ENCODE results near the gene AIDA. TPM values are rescaled to one million over a fixed set of nuclear protein-coding genes. Genes with fewer than 3 reads are reported as not detected.

The AIDA gene
- total RNA-seq, 1 experiment from 2014 or later, result 60.0 TPM

GRCh38 chr1:222629921-222630535 lies 82.3 kb downstream of the AIDA start:
- no peaks in the 10 kb centered on the region for H3K27me3 ChIP-seq (ENCODE audit: insufficient read depth, low read depth)
- H3F3A ChIP-seq (ENCODE audit: insufficient read depth, low read depth), result peaks cover 8% of the 10 kb centered on the region; the same call in 1 of the 2 replicates
- POLR2A ChIA-PET (ENCODE audit: unreplicated experiment), result no interaction called here
- H3K4me1 ChIP-seq (replicated peaks; ENCODE audit: insufficient read depth), result no peaks in the 10 kb centered on the region
- TF ChIP-seq EZH2 (IDR thresholded peaks at IDR 0.05; ENCODE audit: low read depth) (no peak), CTCF (conservative IDR thresholded peaks at IDR 0.05) (no peak)
- DNase-seq, result no peak
- intact Hi-C loops (cut with micrococcal nuclease; ENCODE audit: unreplicated experiment), result no loop called here
- CTCF ChIA-PET, result no interaction called here
- no peaks in the 10 kb centered on the region for H3K79me2 ChIP-seq (ENCODE audit: low read depth)
- no peak overlapping the region for H2AFZ ChIP-seq
- H3K9me2 ChIP-seq (ENCODE audit: insufficient read depth), result no peaks in the 10 kb centered on the region
- H3K4me3 ChIP-seq, result no peak overlapping the region
- H4K20me1 ChIP-seq (ENCODE audit: insufficient read depth), result no peaks in the 10 kb centered on the region
- no peak overlapping the region for H3K4me2 ChIP-seq
- BruUV-seq (replicated peaks), result no TSS peak
- peaks cover 15% of the 10 kb centered on the region; the same call in 1 of the 2 replicates for H3K36me3 ChIP-seq (ENCODE audit: low read depth)
- H3K27ac ChIP-seq, result no peak overlapping the region
- no peaks in the 10 kb centered on the region for H3K9me3 ChIP-seq (ENCODE audit: insufficient read depth, low read depth)

DNA sequence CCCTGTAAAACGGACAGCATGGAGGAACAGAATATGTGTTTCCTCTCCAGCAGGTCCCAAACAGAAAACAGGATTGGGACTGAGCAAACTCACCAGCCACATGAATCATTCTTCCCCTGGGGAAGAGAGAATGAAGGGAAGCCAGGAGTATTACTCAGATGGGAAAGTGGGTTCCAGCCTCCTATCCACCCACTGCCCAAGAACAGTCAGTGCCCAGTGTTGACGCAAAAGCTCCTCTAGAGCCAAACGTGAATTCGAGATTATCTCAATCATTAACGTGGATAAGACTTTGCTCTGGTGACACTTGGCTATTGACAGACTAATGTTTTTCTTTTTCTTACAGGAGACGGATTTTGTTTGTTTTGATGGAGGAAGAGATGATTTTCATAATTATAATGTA lies 85.1 kb downstream of the AIDA start:
- H3K27me3 ChIP-seq (ENCODE audit: insufficient read depth, low read depth), result no peaks in the 10 kb centered on the region
- TF ChIP-seq CTCF (conservative IDR thresholded peaks at IDR 0.05), result no peak
- TF ChIP-seq EZH2 (IDR thresholded peaks at IDR 0.05; ENCODE audit: low read depth), result no peak
- no peak overlapping the region for H2AFZ ChIP-seq
- H3K4me3 ChIP-seq, result no peak overlapping the region
- no peaks in the 10 kb centered on the region for H3K4me1 ChIP-seq (replicated peaks; ENCODE audit: insufficient read depth)
- H3F3A ChIP-seq (ENCODE audit: insufficient read depth, low read depth), result no peaks in the 10 kb centered on the region
- BruUV-seq (replicated peaks), result no TSS peak
- CTCF ChIA-PET, result interaction anchor here (0.6 kb wide), 1 partner anchor 9 kb away, joined by 4 read pairs; no protein-coding TSS in a partner anchor
- H3K27ac ChIP-seq, result no peak overlapping the region
- peaks cover 18% of the 10 kb centered on the region for H3K36me3 ChIP-seq (ENCODE audit: low read depth)
- H3K9me2 ChIP-seq (ENCODE audit: insufficient read depth), result no peaks in the 10 kb centered on the region
- DNase-seq, result no peak
- H4K20me1 ChIP-seq (ENCODE audit: insufficient read depth), result no peaks in the 10 kb centered on the region; the same call in 1 of the 2 replicates
- no peaks in the 10 kb centered on the region for H3K79me2 ChIP-seq (ENCODE audit: low read depth)
- POLR2A ChIA-PET (ENCODE audit: unreplicated experiment), result no interaction called here
- intact Hi-C loops (cut with micrococcal nuclease; ENCODE audit: unreplicated experiment), result no loop called here
- H3K9me3 ChIP-seq (ENCODE audit: insufficient read depth, low read depth), result no peaks in the 10 kb centered on the region
- H3K4me2 ChIP-seq, result no peak overlapping the region

DNA sequence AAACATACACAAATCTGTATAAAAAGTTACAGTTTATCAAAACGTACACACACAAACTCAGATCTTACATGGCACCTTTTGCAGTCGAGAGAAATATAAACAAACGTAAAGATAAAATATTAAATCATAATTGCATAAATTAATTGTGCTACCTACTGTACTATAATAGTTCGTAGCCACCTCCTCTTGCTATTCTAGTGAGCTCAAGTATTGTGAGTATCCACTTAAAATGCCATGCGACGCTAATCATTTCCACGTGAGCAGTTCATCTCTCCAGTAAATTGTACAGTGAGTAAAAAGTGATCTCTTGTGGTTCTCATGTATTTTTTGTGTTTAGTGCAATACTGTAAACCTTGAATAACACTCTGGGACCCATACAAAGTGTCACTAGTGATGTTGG lies 88.1 kb downstream of the AIDA start:
- Histone ChIP-seq H3K27ac (no peak overlapping the region), H4K20me1 (ENCODE audit: insufficient read depth) (no peaks in the 10 kb centered on the region; the same call in 1 of the 2 replicates), H3K79me2 (ENCODE audit: low read depth) (peaks cover 18% of the 10 kb centered on the region), H3K4me2 (no peak overlapping the region), H2AFZ (no peak overlapping the region), H3K4me1 (replicated peaks; ENCODE audit: insufficient read depth) (peaks cover 2% of the 10 kb centered on the region), H3K27me3 (ENCODE audit: insufficient read depth, low read depth) (no peaks in the 10 kb centered on the region), H3K4me3 (no peak overlapping the region), H3K36me3 (ENCODE audit: low read depth) (peaks cover 21% of the 10 kb centered on the region), H3K9me2 (ENCODE audit: insufficient read depth) (no peaks in the 10 kb centered on the region), H3K9me3 (ENCODE audit: insufficient read depth, low read depth) (no peaks in the 10 kb centered on the region), H3F3A (ENCODE audit: insufficient read depth, low read depth) (no peaks in the 10 kb centered on the region)
- no peak for DNase-seq
- intact Hi-C loops (cut with micrococcal nuclease; ENCODE audit: unreplicated experiment), result no loop called here
- BruUV-seq (replicated peaks), result no TSS peak
- TF ChIP-seq EZH2 (IDR thresholded peaks at IDR 0.05; ENCODE audit: low read depth) (no peak), CTCF (conservative IDR thresholded peaks at IDR 0.05) (no peak)
- POLR2A ChIA-PET (ENCODE audit: unreplicated experiment), result no interaction called here
- CTCF ChIA-PET, result interaction anchor here (1.3 kb wide), 1 partner anchor 10 kb away, joined by 9 read pairs; no protein-coding TSS in a partner anchor
